Trophoblast cell (in vitro differentiated cells and primary cell): ENCODE results near the gene EHF.

ENCODE experiments used
- DNase-seq, 2 donors: peaks; one replicate each; pipeline ENCODE4 v3.0.0-alpha.2; 2016
- H2AFZ ChIP-seq: 2 replicates; pipeline ENCODE4 v1.6.1; 2013; ENCODE audit warnings: low read length, moderate library complexity, mild to moderate bottlenecking; ENCODE audit not compliant: insufficient read depth, poor library complexity
- H2AK5ac ChIP-seq: 2 replicates; pipeline ENCODE4 v1.6.1; 2013; ENCODE audit warnings: mild to moderate bottlenecking, low read length
- H2BK120ac ChIP-seq: 2 replicates; pipeline ENCODE4 v1.6.1; 2013; ENCODE audit warnings: low read length, mild to moderate bottlenecking, moderate library complexity; ENCODE audit not compliant: insufficient read depth, poor library complexity
- H2BK12ac ChIP-seq: 2 replicates; pipeline ENCODE4 v1.6.1; 2013; ENCODE audit warnings: mild to moderate bottlenecking, low read length, moderate library complexity
- H2BK5ac ChIP-seq: 2 replicates; pipeline ENCODE4 v1.6.1; 2013; ENCODE audit warnings: low read length, low read depth, moderate library complexity, mild to moderate bottlenecking; ENCODE audit not compliant: poor library complexity
- H3K14ac ChIP-seq: 2 replicates; pipeline ENCODE4 v1.6.1; 2013; ENCODE audit warnings: mild to moderate bottlenecking, low read length
- H3K18ac ChIP-seq: 2 replicates; pipeline ENCODE4 v1.6.1; 2013; ENCODE audit warnings: mild to moderate bottlenecking, low read length
- H3K23ac ChIP-seq: 2 replicates; pipeline ENCODE4 v1.6.1; 2013; ENCODE audit warnings: low read length
- H3K27ac ChIP-seq: 2 replicates; pipeline ENCODE4 v1.5.1; 2013; ENCODE audit warnings: low read depth, mild to moderate bottlenecking, inconsistent platforms, low read length, moderate library complexity
- H3K27me3 ChIP-seq: 2 replicates; pipeline ENCODE4 v1.6.1; 2013; ENCODE audit warnings: inconsistent platforms, mild to moderate bottlenecking, low read length, moderate library complexity; ENCODE audit not compliant: insufficient read depth
- H3K36me3 ChIP-seq, 2 experiments: 1 replicate in 1 of 2; 2 replicates in 1 of 2; pipeline ENCODE4 v1.6.1; 2013; ENCODE audit warnings: low read length in 2 of 2, mild to moderate bottlenecking in 2 of 2, moderate library complexity in 1 of 2; ENCODE audit not compliant: insufficient read depth in 2 of 2, control insufficient read depth in 1 of 2
- H3K4ac ChIP-seq: 2 replicates; pipeline ENCODE4 v1.6.1; 2013; ENCODE audit warnings: low read depth, mild to moderate bottlenecking, low read length, moderate library complexity
- H3K4me1 ChIP-seq, 2 experiments: 1 replicate in 1 of 2; 2 replicates in 1 of 2; pipeline ENCODE4 v1.6.1; 2013; ENCODE audit warnings: low read length in 2 of 2, mild to moderate bottlenecking in 2 of 2, moderate library complexity in 1 of 2; ENCODE audit not compliant: insufficient read depth in 2 of 2, control insufficient read depth in 1 of 2
- H3K4me2 ChIP-seq: 2 replicates; pipeline ENCODE4 v1.6.1; 2013; ENCODE audit warnings: inconsistent platforms, mild to moderate bottlenecking, low read length, moderate library complexity
- H3K4me3 ChIP-seq: 2 replicates; pipeline ENCODE4 v1.5.1; 2013; ENCODE audit warnings: mild to moderate bottlenecking, low read depth, low read length, inconsistent platforms
- H3K79me1 ChIP-seq: one replicate; pipeline ENCODE4 v1.6.1; 2013; ENCODE audit warnings: low read length
- H3K79me2 ChIP-seq: 2 replicates; pipeline ENCODE4 v1.6.1; 2013; ENCODE audit warnings: low read length, mild to moderate bottlenecking; ENCODE audit not compliant: control insufficient read depth, insufficient read depth, poor library complexity
- H3K9ac ChIP-seq: 2 replicates; pipeline ENCODE4 v1.6.1; 2013; ENCODE audit warnings: mild to moderate bottlenecking, low read length
- H3K9me3 ChIP-seq: 2 replicates; pipeline ENCODE4 v1.6.1; 2013; ENCODE audit warnings: low read depth, mild to moderate bottlenecking, control low read depth, inconsistent platforms, low read length; ENCODE audit not compliant: insufficient read depth
- H4K12ac ChIP-seq: 2 replicates; pipeline ENCODE4 v1.6.1; 2013; ENCODE audit warnings: low read depth, mild to moderate bottlenecking, low read length, moderate library complexity
- H4K8ac ChIP-seq: 2 replicates; pipeline ENCODE4 v1.6.1; 2013; ENCODE audit warnings: low read depth, mild to moderate bottlenecking, low read length, moderate library complexity
- H4K91ac ChIP-seq: one replicate; pipeline ENCODE4 v1.6.1; 2013; ENCODE audit warnings: low read depth, mild to moderate bottlenecking, low read length, moderate library complexity
- WGBS: extraction: QIAGEN DNeasy Blood & Tissue Kit; methylation state at CpG from one replicate; pipeline ENCODE4 v1.1.7; 2013; ENCODE audit warnings: missing lambda C conversion rate; ENCODE audit not compliant: insufficient read length, insufficient coverage; ENCODE audit errors: extremely low coverage; 5-methylcytosine and 5-hydroxymethylcytosine counted together

EHF gene

DNA sequence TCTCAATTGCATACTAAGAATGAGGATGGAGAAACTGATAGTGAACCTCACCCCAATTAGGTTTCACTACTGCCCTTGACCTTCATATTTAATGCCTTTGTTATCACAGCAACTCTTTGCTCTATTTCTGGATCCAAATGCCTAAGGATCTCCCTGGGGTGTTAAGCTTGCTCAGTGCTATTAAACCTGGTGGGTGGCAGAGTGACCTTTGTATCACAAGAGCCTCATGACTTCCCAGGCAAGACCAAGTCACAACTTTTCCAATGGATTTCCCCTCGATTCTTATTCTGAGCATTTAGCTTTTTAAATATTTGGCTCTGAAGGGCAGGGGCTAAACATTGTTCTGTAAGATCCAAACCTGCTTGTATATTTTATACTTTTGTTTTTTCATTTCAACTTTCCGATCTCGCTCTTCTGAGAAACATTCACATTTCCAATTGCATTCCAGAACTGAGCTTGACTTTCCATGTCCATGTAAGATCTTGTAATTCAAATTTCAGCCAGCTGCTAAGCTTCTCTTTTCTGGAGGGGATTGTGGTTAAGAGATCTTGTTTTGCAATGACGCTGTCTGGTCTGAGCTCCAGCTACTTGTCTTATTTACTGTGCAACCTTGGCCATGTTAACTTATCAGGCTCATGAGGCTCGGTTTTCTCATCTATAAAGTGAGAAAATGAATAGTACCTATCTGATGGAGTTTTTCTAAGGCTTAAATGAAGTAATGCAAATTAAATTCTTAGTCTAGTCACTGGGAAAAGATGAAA, 6.4 kb upstream of the EHF start:
- Histone ChIP-seq H4K12ac (no peak overlapping the region), H3K9ac (no peak overlapping the region)

DNA sequence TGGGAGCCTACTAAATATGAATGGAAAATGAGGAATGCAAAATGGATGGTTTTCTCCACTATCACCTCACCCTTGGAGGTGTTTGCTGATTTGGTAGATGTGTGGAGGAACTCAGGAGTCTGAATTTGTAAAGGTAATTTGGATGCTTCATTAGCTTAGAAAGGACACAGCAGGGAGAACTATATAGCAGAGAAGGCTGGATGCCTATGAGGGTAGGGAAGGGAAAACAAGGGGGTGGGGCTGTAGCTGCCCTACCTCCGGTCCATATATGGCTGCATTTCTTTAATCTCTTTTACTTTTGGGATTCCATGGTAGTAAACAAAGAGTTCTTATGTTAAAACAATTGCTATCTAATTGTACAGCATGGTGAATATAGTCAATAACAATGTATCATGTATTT, 4.8 kb upstream of the EHF start:
- no peak overlapping the region for H3K18ac ChIP-seq
- no peak overlapping the region for H3K14ac ChIP-seq
- no peak overlapping the region for H3K4me3 ChIP-seq
- no peak overlapping the region for H3K27ac ChIP-seq
- no peak overlapping the region for H2BK12ac ChIP-seq
- H2BK5ac ChIP-seq = no peak overlapping the region
- H3K27me3 ChIP-seq = no peaks in the 10 kb centered on the region
- H3K4me2 ChIP-seq = no peak overlapping the region
- no peak overlapping the region for H2AK5ac ChIP-seq
- H3K79me2 ChIP-seq = no peaks in the 10 kb centered on the region
- H3K23ac ChIP-seq = no peak overlapping the region
- no peak overlapping the region for H3K9ac ChIP-seq
- no peak overlapping the region for H2AFZ ChIP-seq
- no peak for DNase-seq
- H3K9me3 ChIP-seq = peaks cover 2% of the 10 kb centered on the region
- H4K8ac ChIP-seq = no peak overlapping the region
- H3K4ac ChIP-seq = no peak overlapping the region
- H4K12ac ChIP-seq = no peak overlapping the region
- peaks cover 2 to 3% of the 10 kb centered on the region in 2 experiments for H3K4me1 ChIP-seq
- no peak overlapping the region for H2BK120ac ChIP-seq
- no peaks in the 10 kb centered on the region for H3K36me3 ChIP-seq
- H3K79me1 ChIP-seq = no peaks in the 10 kb centered on the region
- no peak overlapping the region for H4K91ac ChIP-seq
- WGBS = no CpG with 5 or more reads among the region's 1 CpG

More for the DNA sequence above, 6.4 kb upstream of the EHF start:
- no peak overlapping the region for H2AFZ ChIP-seq
- H4K8ac ChIP-seq = no peak overlapping the region
- H2BK12ac ChIP-seq = no peak overlapping the region
- H3K14ac ChIP-seq = no peak overlapping the region
- no peaks in the 10 kb centered on the region for H3K36me3 ChIP-seq
- H4K91ac ChIP-seq = no peak overlapping the region
- peaks cover 2% of the 10 kb centered on the region for H3K9me3 ChIP-seq
- H3K79me2 ChIP-seq = no peaks in the 10 kb centered on the region
- no peaks in the 10 kb centered on the region for H3K79me1 ChIP-seq
- no peak overlapping the region for H2AK5ac ChIP-seq
- no peak overlapping the region for H3K4me3 ChIP-seq
- no peak overlapping the region for H3K4ac ChIP-seq
- no peaks in the 10 kb centered on the region for H3K27me3 ChIP-seq
- WGBS = no CpG with 5 or more reads among the region's 5 CpGs
- no peak overlapping the region for H2BK5ac ChIP-seq
- H2BK120ac ChIP-seq = no peak overlapping the region
- H3K27ac ChIP-seq = no peak overlapping the region
- no peak overlapping the region for H3K23ac ChIP-seq
- H3K18ac ChIP-seq = no peak overlapping the region
- DNase-seq = no peak
- no peak overlapping the region for H3K4me2 ChIP-seq
- H3K4me1 ChIP-seq = peaks cover 2 to 3% of the 10 kb centered on the region in 2 experiments

DNA sequence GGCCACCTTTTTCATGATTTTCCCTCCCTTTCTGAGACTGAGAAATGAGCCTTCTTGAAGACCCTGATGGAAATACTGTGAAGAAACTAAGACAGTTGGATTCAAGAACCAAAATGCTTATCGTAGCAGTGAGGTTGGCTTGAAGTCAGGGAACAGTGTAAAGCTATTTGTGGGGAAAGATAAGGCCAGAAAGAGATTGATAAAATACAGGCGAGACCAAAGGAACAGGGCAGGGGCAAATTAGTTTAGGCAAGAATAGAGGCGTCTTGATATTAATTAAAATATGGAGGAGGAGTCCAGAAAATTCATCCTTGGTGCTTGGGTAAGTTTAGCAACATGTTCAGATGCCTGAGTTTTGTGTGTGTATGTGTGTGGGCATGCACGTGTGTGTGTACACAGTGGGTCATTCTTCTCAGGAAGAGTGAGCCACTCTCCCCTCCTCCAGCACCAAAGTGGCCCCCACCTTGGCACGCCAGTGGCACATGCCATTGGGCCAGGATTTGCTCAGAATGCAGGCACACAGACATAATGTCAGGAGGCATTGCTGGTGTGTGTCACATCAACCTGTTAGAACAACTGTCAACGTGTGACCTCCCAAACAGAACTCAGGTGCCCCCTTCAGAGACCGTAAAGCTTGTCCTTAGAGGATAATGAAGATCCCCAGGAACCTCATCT, 3.9 kb upstream of the EHF start:
- Histone ChIP-seq H3K4me1 (peaks cover 2 to 4% of the 10 kb centered on the region in 2 experiments), H2AK5ac (no peak overlapping the region), H3K18ac (no peak overlapping the region), H3K9ac (no peak overlapping the region), H2AFZ (no peak overlapping the region), H2BK120ac (no peak overlapping the region), H4K8ac (no peak overlapping the region), H3K79me2 (no peaks in the 10 kb centered on the region), H3K9me3 (peaks cover 2% of the 10 kb centered on the region), H3K4me3 (no peak overlapping the region), H4K91ac (no peak overlapping the region), H2BK12ac (no peak overlapping the region), H3K14ac (no peak overlapping the region), H2BK5ac (no peak overlapping the region), H3K36me3 (no peaks in the 10 kb centered on the region), H3K79me1 (no peaks in the 10 kb centered on the region), H3K4ac (no peak overlapping the region), H3K27ac (no peak overlapping the region), H3K23ac (no peak overlapping the region), H4K12ac (no peak overlapping the region), H3K4me2 (no peak overlapping the region), H3K27me3 (no peaks in the 10 kb centered on the region)
- no CpG with 5 or more reads among the region's 7 CpGs for WGBS
- DNase-seq = no peak

DNA sequence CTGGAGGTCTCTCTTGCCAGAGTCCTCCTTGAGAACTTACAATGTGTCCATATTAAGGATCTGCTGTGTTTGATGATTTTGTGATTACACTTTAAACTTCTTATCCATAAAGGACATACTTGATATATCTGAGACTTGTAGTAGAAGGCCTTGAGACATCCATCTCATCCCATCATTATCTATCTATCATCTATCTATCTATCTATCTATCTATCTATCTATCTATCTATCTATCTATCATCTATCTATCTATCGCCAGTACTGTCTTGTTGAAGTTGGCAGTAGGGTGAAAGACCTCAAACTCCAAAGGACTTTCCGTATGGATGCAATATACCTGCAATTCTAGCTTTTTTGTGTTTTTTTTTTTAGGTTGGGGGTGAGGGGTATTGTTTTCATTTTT, 2.5 kb upstream of the EHF start:
- Histone ChIP-seq H3K27ac (no peak overlapping the region), H3K27me3 (no peaks in the 10 kb centered on the region), H2BK12ac (no peak overlapping the region), H2BK120ac (no peak overlapping the region), H2AFZ (no peak overlapping the region), H3K23ac (no peak overlapping the region), H3K4me3 (no peak overlapping the region), H3K9ac (no peak overlapping the region), H3K4me2 (no peak overlapping the region), H4K12ac (no peak overlapping the region), H3K14ac (no peak overlapping the region), H2BK5ac (no peak overlapping the region), H3K79me2 (no peaks in the 10 kb centered on the region), H3K9me3 (peaks cover 2% of the 10 kb centered on the region), H4K8ac (no peak overlapping the region), H3K4ac (no peak overlapping the region), H4K91ac (no peak overlapping the region), H3K4me1 (peaks cover 2 to 6% of the 10 kb centered on the region in 2 experiments), H3K18ac (no peak overlapping the region), H2AK5ac (no peak overlapping the region), H3K79me1 (no peaks in the 10 kb centered on the region), H3K36me3 (no peaks in the 10 kb centered on the region)
- no peak for DNase-seq
- WGBS = no CpG with 5 or more reads among the region's 2 CpGs
